K562 (cell line): ENCODE measurements around the gene TTLL4. TPM values are rescaled to one million over a fixed set of nuclear protein-coding genes. Genes with fewer than 3 reads are reported as not detected.
A peak's percentile ranks its signal among the peaks of the same experiment; 100 is the strongest.

ENCODE experiments used
- CBFA2T3 ChIP-seq: fragments of 450-650 bp; IDR thresholded peaks from 2 replicates; pipeline ENCODE4 v1.6.1; 2017
- CEBPG ChIP-seq, 3 experiments: fragments of 200-800 bp in 1 of 3; sonication (Bioruptor generic) in 1 of 3; sonication (generic) in 1 of 3; formaldehyde crosslinking in 1 of 3; IDR thresholded peaks in 2 of 3; conservative IDR thresholded peaks in 1 of 3; 2 replicates each; pipeline versions ENCODE4 v1.6.1 to v1.8.0; 2016 to 2022; ENCODE audit warnings: missing compliant biosample characterization in 2 of 3, missing genetic modification characterization in 2 of 3, mild to moderate bottlenecking in 1 of 3, missing genetic modification reagents in 1 of 3
- CHCHD3 ChIP-seq: fragments of 250-450 bp; sonication (Bioruptor Pico); IDR thresholded peaks from 2 replicates; pipeline ENCODE4 v2.1.2; 2022; ENCODE audit warnings: mild to moderate bottlenecking
- CREBBP ChIP-seq: IDR thresholded peaks from one replicate; pipeline ENCODE4 v1.6.1; 2012; ENCODE audit warnings: low read depth, mild to moderate bottlenecking, control low read depth, inconsistent platforms, low read length
- ESRRB ChIP-seq: fragments of 250-450 bp; sonication (Bioruptor Pico); IDR thresholded peaks from 2 replicates; pipeline ENCODE4 v1.5.0; 2020; ENCODE audit warnings: mild to moderate bottlenecking, moderate library complexity, borderline replicate concordance
- FOXP1 ChIP-seq: sonication (generic); formaldehyde crosslinking; IDR thresholded peaks from 2 replicates; pipeline ENCODE4 v1.8.0; 2022; ENCODE audit warnings: mild to moderate bottlenecking, missing genetic modification reagents
- HDAC1 ChIP-seq, 2 experiments: fragments of 450-650 bp; IDR thresholded peaks; 2 replicates each; pipeline ENCODE4 v1.6.1; 2016 to 2017; ENCODE audit warnings: inconsistent platforms in 1 of 2, mild to moderate bottlenecking in 1 of 2, moderate library complexity in 1 of 2
- HES1 ChIP-seq: fragments of 450-650 bp; IDR thresholded peaks from 2 replicates; pipeline ENCODE4 v1.6.1; 2016; ENCODE audit warnings: low read depth, mild to moderate bottlenecking, moderate library complexity
- KDM1A ChIP-seq, 2 experiments: fragments of 450-650 bp; IDR thresholded peaks; 2 replicates each; pipeline ENCODE4 v1.6.1; 2016; ENCODE audit warnings: mild to moderate bottlenecking in 2 of 2
- KDM2B ChIP-seq: fragments of 250-450 bp; sonication (Bioruptor Pico); IDR thresholded peaks from 2 replicates; pipeline ENCODE4 v1.8.0; 2021; ENCODE audit warnings: mild to moderate bottlenecking, moderate library complexity
- MEIS2 ChIP-seq: fragments of 450-650 bp; IDR thresholded peaks from 2 replicates; pipeline ENCODE4 v1.6.1; 2014; ENCODE audit warnings: mild to moderate bottlenecking; ENCODE audit not compliant: partially characterized antibody
- NFXL1 ChIP-seq: fragments of 450-650 bp; formaldehyde crosslinking; IDR thresholded peaks from 2 replicates; pipeline ENCODE4 v1.4.0; 2021; ENCODE audit warnings: mild to moderate bottlenecking
- PHF8 ChIP-seq: fragments of 200-600 bp; sonication (generic); IDR thresholded peaks from 2 replicates; pipeline ENCODE4 v1.6.1; 2012; ENCODE audit warnings: mixed run types, mild to moderate bottlenecking, inconsistent platforms, low read length, moderate library complexity, borderline replicate concordance
- RBM15 ChIP-seq: fragments of 200-400 bp; formaldehyde crosslinking; IDR thresholded peaks from 2 replicates; pipeline ENCODE4 v1.6.1; 2018; ENCODE audit warnings: mild to moderate bottlenecking, low read length, moderate library complexity; ENCODE audit not compliant: insufficient read depth
- RCOR1 ChIP-seq, 2 experiments: IDR thresholded peaks; 2 replicates each; pipeline ENCODE4 v1.6.1; 2012; ENCODE audit warnings: low read depth in 2 of 2, low read length in 2 of 2, borderline replicate concordance in 1 of 2, improper control_type of control experiment in 1 of 2
- RFX1 ChIP-seq: fragments of 450-650 bp; IDR thresholded peaks from 2 replicates; pipeline ENCODE4 v1.6.1; 2016; ENCODE audit warnings: mild to moderate bottlenecking, moderate library complexity
- SMAD2 ChIP-seq: fragments of 150-350 bp; IDR thresholded peaks from 2 replicates; pipeline ENCODE4 v1.6.1; 2014; ENCODE audit warnings: low read depth, mild to moderate bottlenecking, low read length
- SMARCC2 ChIP-seq: fragments of 450-650 bp; IDR thresholded peaks from 2 replicates; pipeline ENCODE4 v1.6.1; 2017; ENCODE audit warnings: antibody characterized with exemption, moderate library complexity, mild to moderate bottlenecking, low read depth
- SOX6 ChIP-seq: fragments of 450-650 bp; IDR thresholded peaks from 2 replicates; pipeline ENCODE4 v1.6.1; 2014; ENCODE audit warnings: mild to moderate bottlenecking
- TARDBP ChIP-seq: fragments of 450-650 bp; IDR thresholded peaks from 2 replicates; pipeline ENCODE4 v1.6.1; 2016
- TCF7L2 ChIP-seq: fragments of 150-350 bp; IDR thresholded peaks from 2 replicates; pipeline ENCODE4 v1.6.1; 2016; ENCODE audit warnings: low read depth, mild to moderate bottlenecking, low read length, moderate library complexity
- TRIM28 ChIP-seq: fragments of 450-650 bp; IDR thresholded peaks from 2 replicates; pipeline ENCODE4 v1.6.1; 2017
- ZBTB33 ChIP-seq: sonication (generic); formaldehyde crosslinking; IDR thresholded peaks from 2 replicates; pipeline ENCODE4 v1.8.1; 2023; ENCODE audit warnings: mild to moderate bottlenecking, missing genetic modification reagents
- ZBTB34 ChIP-seq: fragments of 250-450 bp; sonication (Bioruptor Pico); IDR thresholded peaks from 2 replicates; pipeline ENCODE4 v1.8.0; 2021; ENCODE audit warnings: mild to moderate bottlenecking, moderate library complexity
- ZFX ChIP-seq: sonication (generic); formaldehyde crosslinking; IDR thresholded peaks from 2 replicates; pipeline ENCODE4 v1.8.0; 2022; ENCODE audit warnings: mild to moderate bottlenecking, missing genetic modification reagents, moderate library complexity
- ZNF324 ChIP-seq: fragments of 250-450 bp; sonication (Bioruptor Pico); IDR thresholded peaks from 2 replicates; pipeline ENCODE4 v1.4.0; 2020; ENCODE audit warnings: mild to moderate bottlenecking
- polyA plus RNA-seq, 8 experiments: library from polyadenylated mRNA; depleted of rRNA in 4 of 8; stranded (reverse) in 5 of 8; unstranded in 3 of 8; fragments of >200 nt; fragmentation: Nextera tagmentation in 2 of 8; fragmentation: Illumina TruSeq in 1 of 8; extraction: Ambion mirVana in 2 of 8; extraction: Trizol in 1 of 8; gene quantifications; 2 replicates each; pipeline versions ENCODE4 v1.2.1 to v1.2.3, GENCODE V29; 2011 to 2014; ENCODE audit warnings: inconsistent platforms in 1 of 8, missing spikeins in 1 of 8
- total RNA-seq, 7 experiments: library from RNA; depleted of rRNA in 6 of 7; stranded (reverse); fragments of >200 nt in 6 of 7; fragmentation: Illumina TruSeq in 2 of 7; extraction: Trizol in 2 of 7; gene quantifications; 2 replicates each; pipeline versions ENCODE4 v1.2.1 to v1.2.3, GENCODE V29; 2011 to 2021; ENCODE audit warnings: low replicate concordance in 1 of 7

TTLL4 gene
- total and polyA plus RNA-seq, 9 of the 15 experiments (the other 6 are each of a cell fraction or from before 2014, with no cell fraction given): 12.6 to 67.5 (median 24.5) TPM

GRCh38 chr2:218720048-218721041 is 9.7 kb downstream of the TTLL4 start (continued):
- TF ChIP-seq RBM15 (no peak), MEIS2 (peak; percentile 17), ESRRB (CRISPR knock-in tag) (no peak), RCOR1 (IDR thresholded peaks at IDR 0.05; ENCODE audit: borderline replicate concordance in 1 of 2, low read depth in 2 of 2, low read length in 2 of 2) (peak in 1 of 2 experiments; percentile 88; a peak in 2 of 4 replicates), KDM2B (CRISPR knock-in tag) (no peak), CHCHD3 (no peak), TRIM28 (no peak), SOX6 (peak; percentile 25; the same call in 1 of the 2 replicates), CBFA2T3 (0 out of 2 replicates have a peak, but pooled peaks have one; percentile 14), ZBTB34 (CRISPR knock-in tag) (no peak), KDM1A (IDR thresholded peaks at IDR 0.05) (peak; percentile 88 to 90), HES1 (no peak), ZFX (no peak), SMARCC2 (no peak), HDAC1 (IDR thresholded peaks at IDR 0.05) (peak in 1 of 2 experiments; percentile 66; a peak in 2 of 4 replicates), CREBBP (no peak), SMAD2 (no peak), TARDBP (no peak), FOXP1 (CRISPR knock-in tag) (no peak), ZBTB33 (CRISPR knock-in tag) (no peak), ZNF324 (CRISPR knock-in tag) (no peak), TCF7L2 (no peak), RFX1 (no peak), PHF8 (no peak), CEBPG (CRISPR knock-in tag; IDR thresholded peaks at IDR 0.05) (no peak), CEBPG (tag; conservative IDR thresholded peaks at IDR 0.05 in 1 of 2, IDR thresholded peaks at IDR 0.05 in 1 of 2) (no peak), NFXL1 (CRISPR knock-in tag) (no peak)
